Stimulated activated naive CD8-positive, alpha-beta T cell treated with anti-CD3 and anti-CD28 coated beads, Interleukin-15, Interleukin-2, amounts not matched to agents 100 ng/mL and 50 ng/mL, for 24 hours (primary cell): ENCODE results near the gene TNPO3.
"Not testable (repeated sequence)": the region's sequence is repeated elsewhere in the genome, so short reads cannot be mapped to it uniquely, and the experiment has no call there.

Experiments
- H3K27ac Mint-ChIP-seq: one replicate; pipeline ENCODE4 v1.8.0; 2021; ENCODE audit warnings: mild to moderate bottlenecking, mixed read lengths
- H3K27me3 Mint-ChIP-seq: one replicate; pipeline ENCODE4 v1.8.0; 2021; ENCODE audit warnings: mixed read lengths
- H3K36me3 Mint-ChIP-seq: one replicate; pipeline ENCODE4 v1.8.0; 2021; ENCODE audit warnings: low read depth, mixed read lengths
- H3K4me1 Mint-ChIP-seq: one replicate; pipeline ENCODE4 v1.8.0; 2021; ENCODE audit warnings: low read depth, mixed read lengths
- H3K4me3 Mint-ChIP-seq: one replicate; pipeline ENCODE4 v1.8.0; 2021; ENCODE audit warnings: mild to moderate bottlenecking, mixed read lengths
- H3K9me3 Mint-ChIP-seq: one replicate; pipeline ENCODE4 v1.8.0; 2021; ENCODE audit warnings: mixed read lengths

The TNPO3 gene

DNA sequence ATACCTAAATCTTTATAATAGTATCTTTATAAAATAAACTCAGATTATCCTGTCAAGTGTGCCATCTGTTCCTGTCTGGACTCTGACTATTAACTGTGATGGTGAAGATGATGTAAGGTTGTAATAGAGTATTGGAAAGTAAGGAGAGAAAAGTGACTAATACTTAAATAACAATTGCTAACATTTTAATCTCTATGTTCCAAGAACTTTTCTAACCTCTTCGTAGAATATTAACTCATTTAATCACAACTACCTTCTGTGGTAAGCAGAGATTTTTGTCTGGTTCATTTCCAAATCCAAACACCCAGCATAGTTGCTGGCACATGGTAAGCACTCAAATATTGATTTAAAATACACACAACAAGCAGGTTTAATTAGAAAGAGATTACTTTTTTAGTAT lies 2.5 kb downstream of the TNPO3 start:
- H3K36me3 Mint-ChIP-seq: peaks cover 35% of the 10 kb centered on the region
- peak overlapping the region; percentile 100 for H3K4me3 Mint-ChIP-seq
- peaks cover 63% of the 10 kb centered on the region for H3K4me1 Mint-ChIP-seq
- no peaks in the 10 kb centered on the region for H3K27me3 Mint-ChIP-seq
- H3K27ac Mint-ChIP-seq: no peak overlapping the region
- H3K9me3 Mint-ChIP-seq: no peaks in the 10 kb centered on the region

DNA sequence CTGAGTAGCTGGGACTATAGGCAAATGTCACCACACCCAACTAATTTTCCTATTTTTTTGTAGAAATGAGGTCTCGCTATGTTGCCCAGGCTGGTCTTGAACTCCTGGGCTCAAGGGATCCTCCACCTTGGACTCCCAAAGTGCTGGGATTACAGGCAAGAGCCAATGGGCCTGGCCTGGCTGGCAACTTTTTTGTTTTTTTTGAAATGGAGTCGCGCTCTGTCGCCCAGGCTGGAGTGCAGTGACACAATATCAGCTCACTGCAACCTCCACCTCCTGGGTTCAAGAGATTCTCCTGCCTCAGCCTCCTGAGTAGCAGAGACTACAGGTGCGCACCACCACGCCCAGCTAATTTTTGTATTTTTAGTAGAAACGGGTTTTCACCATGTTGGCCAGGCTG lies 3.5 kb downstream of the TNPO3 start:
- Mint-ChIP-seq H3K36me3 (peaks cover 45% of the 10 kb centered on the region), H3K4me1 (peaks cover 73% of the 10 kb centered on the region)

GRCh38 chr7:129047761-129048160 lies 7.2 kb downstream of the TNPO3 start:
- H3K4me3 Mint-ChIP-seq: no peak overlapping the region
- peaks cover 84% of the 10 kb centered on the region for H3K4me1 Mint-ChIP-seq
- no peaks in the 10 kb centered on the region for H3K27me3 Mint-ChIP-seq
- H3K27ac Mint-ChIP-seq: no peak overlapping the region
- no peaks in the 10 kb centered on the region for H3K9me3 Mint-ChIP-seq
- peaks cover 51% of the 10 kb centered on the region for H3K36me3 Mint-ChIP-seq

More for the DNA sequence above, 3.5 kb downstream of the TNPO3 start:
- H3K27ac Mint-ChIP-seq, H3K4me3 Mint-ChIP-seq, H3K9me3 Mint-ChIP-seq, H3K27me3 Mint-ChIP-seq: not testable (repeated sequence)

- Mint-ChIP-seq H3K9me3 (no peaks in the 10 kb centered on the region), H3K27ac (no peak overlapping the region), H3K36me3 (peaks cover 47% of the 10 kb centered on the region), H3K4me1 (peaks cover 86% of the 10 kb centered on the region), H3K4me3 (no peak overlapping the region), H3K27me3 (no peaks in the 10 kb centered on the region)
These were observed 9.2 kb downstream of the TNPO3 start for GRCh38 chr7:129045682-129046081.

- Mint-ChIP-seq H3K9me3 (no peaks in the 10 kb centered on the region), H3K36me3 (peaks cover 52% of the 10 kb centered on the region), H3K27ac (no peak overlapping the region), H3K27me3 (no peaks in the 10 kb centered on the region), H3K4me3 (no peak overlapping the region), H3K4me1 (peaks cover 69% of the 10 kb centered on the region)
These were observed 11.9 kb downstream of the TNPO3 start for GRCh38 chr7:129043012-129043411.

DNA sequence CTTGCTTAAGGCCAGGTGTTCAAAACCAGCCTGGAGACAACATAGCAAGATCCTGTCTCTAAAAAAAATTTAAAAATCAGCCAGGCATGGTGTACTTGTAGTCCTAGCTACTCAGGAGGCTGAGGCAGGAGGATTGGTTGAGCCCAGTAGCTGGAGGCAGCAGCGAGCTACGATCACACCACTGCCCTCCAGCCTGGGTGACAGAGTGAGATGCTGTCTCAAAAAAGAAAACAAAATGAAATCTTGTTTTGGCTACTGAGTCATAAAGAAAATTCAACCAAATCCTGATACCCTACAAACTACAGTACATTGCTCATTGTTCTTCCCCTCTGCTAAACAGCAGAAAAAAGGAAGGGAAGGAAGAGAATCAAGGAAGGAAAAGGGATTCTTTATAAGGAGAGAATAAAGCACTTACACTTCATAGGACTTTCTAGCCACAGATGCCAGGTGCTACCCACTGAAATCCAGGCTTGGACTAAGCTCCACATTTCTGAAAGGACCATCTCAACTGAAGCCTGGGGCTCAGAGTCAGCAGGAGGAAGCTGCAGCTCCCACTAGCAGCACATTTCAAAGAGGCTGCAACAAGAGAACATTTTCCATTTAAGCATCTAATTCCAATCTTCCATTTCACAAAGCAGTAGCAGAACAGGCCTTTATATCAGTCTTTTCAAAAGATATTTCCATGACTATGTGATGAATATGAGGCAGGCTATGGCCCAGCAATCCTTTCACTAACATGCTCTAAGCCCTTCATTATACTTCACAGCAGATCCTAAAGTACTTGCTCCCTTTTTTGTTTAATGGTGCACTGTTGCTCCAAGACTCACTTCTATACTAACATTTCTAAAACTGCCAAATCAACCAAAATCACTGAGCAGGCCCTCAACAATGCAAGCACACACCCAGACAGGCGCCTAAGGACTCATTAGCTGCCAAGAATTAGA lies 13.5 kb downstream of the TNPO3 start:
- Mint-ChIP-seq H3K4me3 (no peak overlapping the region), H3K4me1 (peaks cover 56% of the 10 kb centered on the region), H3K27ac (peak overlapping the region; percentile 1), H3K36me3 (peaks cover 55% of the 10 kb centered on the region), H3K9me3 (no peaks in the 10 kb centered on the region), H3K27me3 (no peaks in the 10 kb centered on the region)

DNA sequence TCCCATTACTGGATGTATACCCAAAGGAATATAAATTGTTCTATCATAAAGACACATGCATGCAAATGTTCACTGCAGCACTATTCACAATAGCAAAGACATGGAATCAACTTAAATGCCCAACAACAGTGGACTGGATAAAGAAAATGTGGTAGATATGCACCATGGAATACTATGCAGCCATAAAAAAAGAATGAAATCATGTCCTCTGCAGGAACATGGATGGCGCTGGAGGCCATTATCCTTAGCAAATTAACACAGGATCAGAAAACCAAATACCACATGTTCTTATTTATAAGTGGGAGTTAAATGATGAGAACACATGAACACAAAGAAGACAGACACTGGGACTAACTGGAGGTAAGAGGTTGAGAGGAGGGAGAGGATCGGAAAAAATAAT lies 16.4 kb downstream of the TNPO3 start:
- Mint-ChIP-seq H3K36me3 (peaks cover 69% of the 10 kb centered on the region), H3K4me1 (peaks cover 30% of the 10 kb centered on the region)
- not testable (repeated sequence) for H3K4me3 Mint-ChIP-seq, H3K27me3 Mint-ChIP-seq, H3K9me3 Mint-ChIP-seq, H3K27ac Mint-ChIP-seq

DNA sequence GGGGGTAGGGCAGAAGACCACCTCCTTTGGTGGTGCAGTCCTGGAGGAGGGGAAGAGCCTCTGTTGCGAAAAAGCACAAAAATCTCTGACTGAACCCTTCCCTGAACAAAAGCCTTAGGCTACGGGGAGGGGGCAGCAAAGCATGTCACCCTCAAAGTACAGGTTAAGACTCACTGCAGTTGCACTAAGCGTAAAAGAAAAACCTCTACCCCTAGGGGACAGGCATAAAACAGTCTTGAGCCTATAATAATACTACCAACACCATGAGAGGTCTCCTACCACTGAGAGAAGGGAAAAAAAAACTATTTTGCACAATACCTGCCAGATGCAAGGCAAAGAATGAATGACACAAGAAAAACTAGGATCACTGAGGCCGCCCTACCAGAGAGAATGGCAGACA lies 17.3 kb downstream of the TNPO3 start:
- no peak overlapping the region for H3K27ac Mint-ChIP-seq
- H3K4me1 Mint-ChIP-seq: peaks cover 21% of the 10 kb centered on the region
- H3K27me3 Mint-ChIP-seq: no peaks in the 10 kb centered on the region
- peaks cover 77% of the 10 kb centered on the region for H3K36me3 Mint-ChIP-seq
- H3K4me3 Mint-ChIP-seq: no peak overlapping the region
- no peaks in the 10 kb centered on the region for H3K9me3 Mint-ChIP-seq

DNA sequence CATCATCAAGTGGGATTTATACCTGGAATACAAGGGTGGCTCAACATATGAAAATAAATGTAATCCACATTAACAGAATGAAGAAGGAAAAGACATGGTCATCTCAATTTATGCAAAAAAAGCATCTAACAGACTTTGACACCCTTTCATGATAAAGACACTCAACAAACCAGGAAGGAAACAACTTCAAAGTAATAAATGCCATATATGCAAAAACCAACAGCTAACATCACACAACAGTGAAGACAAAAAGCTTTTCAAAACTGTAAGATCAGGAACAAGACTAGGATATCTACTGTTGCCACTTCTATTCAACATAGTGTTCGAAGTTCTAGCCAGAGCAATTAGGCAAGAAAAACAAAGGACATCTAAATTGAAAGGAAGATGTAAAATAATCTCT lies 22.9 kb downstream of the TNPO3 start:
- Mint-ChIP-seq H3K36me3 (peaks cover 80% of the 10 kb centered on the region), H3K4me3 (no peak overlapping the region), H3K4me1 (peaks cover 24% of the 10 kb centered on the region), H3K27ac (no peak overlapping the region), H3K9me3 (no peaks in the 10 kb centered on the region), H3K27me3 (no peaks in the 10 kb centered on the region)

DNA sequence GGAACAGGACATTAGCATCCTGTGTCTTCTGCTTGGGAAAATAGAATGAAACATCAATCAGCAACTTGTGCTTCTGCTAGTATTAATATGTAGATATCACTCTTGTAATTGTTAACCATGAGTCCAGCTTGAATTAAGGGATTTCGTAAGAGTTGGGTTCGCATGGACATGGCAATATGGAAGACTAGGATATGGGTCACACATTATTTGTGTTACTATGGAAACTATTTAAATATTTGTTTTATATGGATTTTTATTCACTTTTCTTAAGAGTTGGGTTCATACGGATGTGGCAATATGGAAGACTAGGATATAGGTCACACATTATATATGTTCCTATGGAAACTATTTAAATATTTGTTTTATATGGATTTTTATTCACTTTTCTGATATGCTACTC lies 24.5 kb downstream of the TNPO3 start:
- Mint-ChIP-seq H3K4me1 (peaks cover 24% of the 10 kb centered on the region), H3K27me3 (no peaks in the 10 kb centered on the region), H3K9me3 (no peaks in the 10 kb centered on the region), H3K27ac (no peak overlapping the region), H3K36me3 (peaks cover 67% of the 10 kb centered on the region), H3K4me3 (no peak overlapping the region)

DNA sequence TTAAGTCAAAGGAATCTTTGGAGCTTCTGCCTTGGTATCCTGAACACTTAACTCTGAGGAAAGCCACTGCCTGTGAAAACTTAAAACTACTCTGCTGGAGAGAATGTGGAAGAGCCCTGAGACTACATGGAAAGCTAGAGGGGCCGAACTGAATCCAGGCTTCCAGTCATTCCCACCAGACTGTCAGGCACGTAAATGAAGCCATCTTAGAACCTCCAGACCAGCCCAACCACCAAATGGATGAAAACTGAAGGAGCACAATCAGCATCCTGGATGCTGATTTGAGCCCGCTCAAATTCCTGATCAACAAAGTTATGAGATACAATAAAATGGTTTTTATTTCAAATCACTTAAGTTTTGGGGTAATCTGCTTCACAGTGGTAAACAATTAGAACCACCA lies 30.8 kb downstream of the TNPO3 start:
- H3K36me3 Mint-ChIP-seq: peaks cover 20% of the 10 kb centered on the region
- no peak overlapping the region for H3K27ac Mint-ChIP-seq
- H3K27me3 Mint-ChIP-seq: no peaks in the 10 kb centered on the region
- no peaks in the 10 kb centered on the region for H3K9me3 Mint-ChIP-seq
- peaks cover 30% of the 10 kb centered on the region for H3K4me1 Mint-ChIP-seq
- H3K4me3 Mint-ChIP-seq: no peak overlapping the region

DNA sequence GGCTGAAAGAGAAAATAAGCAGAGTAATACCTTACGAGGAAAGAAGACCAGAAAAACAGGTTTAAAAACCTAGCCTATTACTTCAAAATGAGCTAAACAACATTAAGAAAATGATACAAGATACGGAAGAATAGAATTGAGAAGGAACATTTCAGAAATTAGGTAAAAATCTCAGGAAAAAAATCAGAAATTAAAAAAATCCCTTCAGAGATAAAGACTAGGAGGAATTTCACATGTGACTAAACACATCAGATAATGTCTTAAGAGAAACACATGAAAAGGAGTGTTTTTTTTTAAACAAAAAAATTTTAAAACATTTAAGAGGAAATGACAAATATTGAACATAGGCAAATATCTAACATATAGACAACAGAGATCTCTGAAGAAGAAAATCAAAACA lies 33.3 kb downstream of the TNPO3 start:
- Mint-ChIP-seq H3K27ac (no peak overlapping the region), H3K9me3 (no peaks in the 10 kb centered on the region), H3K4me1 (peaks cover 50% of the 10 kb centered on the region), H3K4me3 (no peak overlapping the region), H3K27me3 (no peaks in the 10 kb centered on the region), H3K36me3 (peaks cover 24% of the 10 kb centered on the region)

- H3K27ac Mint-ChIP-seq: peak overlapping the region; percentile 53
- no peak overlapping the region for H3K4me3 Mint-ChIP-seq
- no peaks in the 10 kb centered on the region for H3K27me3 Mint-ChIP-seq
- H3K9me3 Mint-ChIP-seq: no peaks in the 10 kb centered on the region
- peaks cover 34% of the 10 kb centered on the region for H3K4me1 Mint-ChIP-seq
- H3K36me3 Mint-ChIP-seq: peaks cover 51% of the 10 kb centered on the region
These were observed 36.9 kb downstream of the TNPO3 start for GRCh38 chr7:129017933-129018538.

GRCh38 chr7:129017264-129017663 lies 37.6 kb downstream of the TNPO3 start:
- no peaks in the 10 kb centered on the region for H3K27me3 Mint-ChIP-seq
- H3K36me3 Mint-ChIP-seq: peaks cover 55% of the 10 kb centered on the region
- H3K4me1 Mint-ChIP-seq: peaks cover 29% of the 10 kb centered on the region
- H3K27ac Mint-ChIP-seq: peak overlapping the region; percentile 53
- no peaks in the 10 kb centered on the region for H3K9me3 Mint-ChIP-seq
- no peak overlapping the region for H3K4me3 Mint-ChIP-seq

DNA sequence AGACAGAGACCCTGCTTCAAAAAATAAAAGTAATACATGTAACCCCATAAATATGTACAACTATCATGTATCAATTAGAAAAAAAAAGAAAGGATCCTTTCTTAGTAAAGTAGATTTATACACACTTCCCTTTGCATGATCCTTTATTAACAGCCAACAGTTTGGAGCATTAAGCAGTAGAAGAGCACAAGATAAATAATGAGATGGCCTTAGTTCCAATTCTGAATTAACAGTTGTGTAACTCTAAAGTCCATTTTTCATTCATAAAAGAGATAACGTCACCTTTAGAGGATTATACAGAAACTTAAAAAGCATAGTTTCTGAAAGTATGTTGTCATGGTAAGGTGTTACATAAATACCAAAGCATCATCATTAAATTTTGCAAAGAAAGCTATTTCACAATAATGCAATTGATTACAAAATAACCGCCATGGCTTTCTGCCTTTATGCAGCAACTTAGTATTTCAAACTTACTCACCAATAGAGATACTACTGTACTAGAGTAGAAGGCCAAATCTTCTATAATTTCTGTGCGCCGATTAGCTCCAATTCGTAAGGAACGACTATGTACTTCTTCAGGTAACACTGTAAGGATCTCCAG lies 40.3 kb downstream of the TNPO3 start:
- Mint-ChIP-seq H3K9me3 (no peaks in the 10 kb centered on the region), H3K36me3 (peaks cover 68% of the 10 kb centered on the region), H3K4me1 (peaks cover 36% of the 10 kb centered on the region), H3K4me3 (no peak overlapping the region), H3K27me3 (no peaks in the 10 kb centered on the region), H3K27ac (no peak overlapping the region)
